GM12878 (cell line): ENCODE data around the gene CARMIL3. TPM values are rescaled to one million over a fixed set of nuclear protein-coding genes. Genes with fewer than 3 reads are reported as not detected.

ENCODE experiments used
- ATAC-seq: fragments of 200-7000 bp; cut with Tn5 transposase; 3 replicates; pipeline ENCODE4 v1.9.1; 2020; ENCODE audit warnings: mild to moderate bottlenecking, moderate library complexity
- BruUV-seq: library from RNA; stranded (reverse); fragments of 400-500 nt; replicated peaks from 2 replicates; lab custom pipeline; 2021; lab: Mats Ljungman, UMichigan
- CTCF ChIA-PET: fragments of 300-600 bp; sonication (Branson Sonifier 250); formaldehyde crosslinking; extraction: SDS; loops from one replicate; lab custom pipeline; 2021; ENCODE audit warnings: inconsistent platforms; lab: Yijun Ruan, JAX
- POLR2A ChIA-PET: fragments of 350-600 bp; formaldehyde crosslinking; extraction: SDS; loops from one replicate; lab custom pipeline; 2021; ENCODE audit warnings: inconsistent platforms; lab: Charles Lee
- RAD21 ChIA-PET: fragments of 300-600 bp; sonication (Branson Sonifier 250); formaldehyde crosslinking; loops from one replicate; lab custom pipeline; 2023; ENCODE audit warnings: antibody characterized with exemption; ENCODE audit not compliant: unreplicated experiment; lab: Charles Lee
- SMC1A ChIA-PET: fragments of 300-600 bp; sonication (Branson Sonifier 250); formaldehyde crosslinking; loops from one replicate; lab custom pipeline; 2023; ENCODE audit not compliant: unreplicated experiment, uncharacterized antibody; lab: Charles Lee
- DNase-seq: peaks from one replicate; pipeline ENCODE4 v3.0.0-alpha.2; 2011; ENCODE audit warnings: low read depth, low spot score
- FAIRE-seq: peaks from 3 replicates; lab custom pipeline; 2011; peaks lifted over from hg19 to GRCh38; lab: Jason Lieb, UNC
- H2AFZ ChIP-seq: 2 replicates; pipeline ENCODE4 v1.6.0; 2011; ENCODE audit warnings: low read depth, low read length, control low read depth; ENCODE audit not compliant: control insufficient read depth
- H3K27ac ChIP-seq: 2 replicates; pipeline ENCODE4 v1.5.1; 2011; ENCODE audit warnings: control low read depth; ENCODE audit not compliant: control insufficient read depth, insufficient read depth
- H3K27me3 ChIP-seq, 2 experiments: replicated peaks in 1 of 2; 2 replicates each; pipeline versions ENCODE4 v1.6.0 to v1.6.1; 2011; ENCODE audit warnings: low read length in 1 of 2; ENCODE audit not compliant: control insufficient read depth in 2 of 2, insufficient read depth in 2 of 2
- H3K36me3 ChIP-seq, 2 experiments: 2 replicates each; pipeline ENCODE4 v1.5.1; 2011; ENCODE audit warnings: low read length in 1 of 2; ENCODE audit not compliant: control insufficient read depth in 2 of 2, insufficient read depth in 2 of 2
- H3K4me1 ChIP-seq: 2 replicates; pipeline ENCODE4 v1.6.1; 2011; ENCODE audit warnings: mild to moderate bottlenecking, low read length, moderate library complexity, mixed read lengths; ENCODE audit not compliant: control insufficient read depth, insufficient read depth
- H3K4me2 ChIP-seq: 2 replicates; pipeline ENCODE4 v1.6.0; 2011; ENCODE audit warnings: control low read depth; ENCODE audit not compliant: control insufficient read depth, insufficient read depth
- H3K4me3 ChIP-seq: fragments of 200-600 bp; sonication (generic); 2 replicates; pipeline ENCODE4 v1.5.1; 2016
- H3K79me2 ChIP-seq: 2 replicates; pipeline ENCODE4 v1.6.0; 2011; ENCODE audit warnings: low read length; ENCODE audit not compliant: control insufficient read depth, insufficient read depth
- H3K9ac ChIP-seq: 2 replicates; pipeline ENCODE4 v1.8.0; 2011; ENCODE audit warnings: low read length, control low read depth, mixed read lengths; ENCODE audit not compliant: control insufficient read depth, insufficient read depth
- H3K9me3 ChIP-seq: replicated peaks from 3 replicates; pipeline ENCODE4 v1.5.1; 2011; ENCODE audit warnings: mild to moderate bottlenecking, low read length; ENCODE audit not compliant: control insufficient read depth, insufficient read depth
- H4K20me1 ChIP-seq: 2 replicates; pipeline ENCODE4 v1.6.0; 2011; ENCODE audit not compliant: control insufficient read depth, insufficient read depth
- IRF4 ChIP-seq: IDR thresholded peaks from 2 replicates; pipeline ENCODE4 v1.6.1; 2011; ENCODE audit warnings: low read depth, low read length
- MEF2A ChIP-seq: IDR thresholded peaks from 2 replicates; pipeline ENCODE4 v1.6.1; 2011; ENCODE audit warnings: low read depth, mild to moderate bottlenecking, low read length, moderate library complexity; ENCODE audit not compliant: insufficient read depth
- MTA2 ChIP-seq: fragments of 450-650 bp; IDR thresholded peaks from 2 replicates; pipeline ENCODE4 v1.6.1; 2016; ENCODE audit warnings: low read depth, mild to moderate bottlenecking, moderate library complexity
- MYB ChIP-seq: fragments of 150-350 bp; IDR thresholded peaks from 2 replicates; pipeline ENCODE4 v1.6.1; 2014; ENCODE audit warnings: mild to moderate bottlenecking, low read depth, low read length, borderline replicate concordance
- NFXL1 ChIP-seq: fragments of 450-650 bp; IDR thresholded peaks from 2 replicates; pipeline ENCODE4 v1.6.1; 2017; ENCODE audit warnings: antibody characterized with exemption, mild to moderate bottlenecking, borderline replicate concordance
- SP1 ChIP-seq: IDR thresholded peaks from one replicate; pipeline ENCODE4 v1.6.1; 2011; ENCODE audit warnings: low read depth, low read length
- SREBF1 ChIP-seq: IDR thresholded peaks from 2 replicates; pipeline ENCODE4 v1.6.1; 2012; ENCODE audit warnings: mild to moderate bottlenecking, low read length
- TBL1XR1 ChIP-seq: IDR thresholded peaks from 2 replicates; pipeline ENCODE4 v1.6.1; 2012; ENCODE audit warnings: low read depth, low read length, improper control_type of control experiment
- TCF7 ChIP-seq: IDR thresholded peaks from 2 replicates; pipeline ENCODE4 v1.6.1; 2014; ENCODE audit warnings: antibody characterized with exemption, borderline replicate concordance
- ZBED1 ChIP-seq: IDR thresholded peaks from 2 replicates; pipeline ENCODE4 v1.6.1; 2016; ENCODE audit warnings: borderline replicate concordance
- ZNF384 ChIP-seq: IDR thresholded peaks from 2 replicates; pipeline ENCODE4 v1.6.1; 2012; ENCODE audit warnings: low read depth, mild to moderate bottlenecking, low read length, improper control_type of control experiment, borderline replicate concordance
- WGBS: methylation state at CpG from one replicate; pipeline ENCODE4 v1.1.6; 2016; ENCODE audit warnings: low lambda C conversion rate; ENCODE audit not compliant: insufficient replicate concordance, insufficient coverage; ENCODE audit errors: missing lambda C conversion rate; 5-methylcytosine and 5-hydroxymethylcytosine counted together
- in situ Hi-C: fragments of 300-500 bp; cut with MboI; formaldehyde crosslinking; loops from 9 replicates; pipeline ENCODE4 v1.14.3; 2018; ENCODE audit warnings: mixed read lengths
- intact Hi-C: fragments of 100-400 bp; cut with micrococcal nuclease; formaldehyde crosslinking; loops from one replicate; pipeline ENCODE4 v1.14.2; 2022; ENCODE audit not compliant: unreplicated experiment
- polyA plus RNA-seq, 11 experiments: library from polyadenylated mRNA; depleted of rRNA in 4 of 11; unstranded in 6 of 11; stranded (reverse) in 5 of 11; fragments of >200 nt; fragmentation: Nextera tagmentation in 4 of 11; fragmentation: Illumina TruSeq in 1 of 11; extraction: Ambion mirVana in 4 of 11; extraction: Trizol in 1 of 11; gene quantifications; 1 replicate in 1 of 11; 2 replicates in 10 of 11; pipeline versions ENCODE4 v1.2.1 to v1.2.3, GENCODE V29; 2011 to 2016; ENCODE audit warnings: inconsistent platforms in 2 of 11, missing spikeins in 2 of 11, low read depth in 1 of 11
- total RNA-seq, 4 experiments: library from RNA; depleted of rRNA in 3 of 4; stranded (reverse); fragments of >200 nt in 3 of 4; fragmentation: Illumina TruSeq in 1 of 4; extraction: Trizol in 1 of 4; gene quantifications; 2 replicates each; pipeline versions ENCODE4 v1.2.1 to v1.2.3, GENCODE V29; 2013 to 2021
- TF ChIP-seq, protein P1 (sequence below): fragments of 450-650 bp; IDR thresholded peaks from 2 replicates; pipeline ENCODE4 v1.6.1; 2017; ENCODE audit warnings: mild to moderate bottlenecking, low read depth, inconsistent platforms; ENCODE audit not compliant: poor library complexity, severe bottlenecking

CARMIL3 gene
- total and polyA plus RNA-seq, 10 of the 15 experiments (the other 5 are each of a cell fraction or from before 2014, with no cell fraction given), result 0.09 to 0.32 (median 0.25) TPM; not detected in 3

DNA sequence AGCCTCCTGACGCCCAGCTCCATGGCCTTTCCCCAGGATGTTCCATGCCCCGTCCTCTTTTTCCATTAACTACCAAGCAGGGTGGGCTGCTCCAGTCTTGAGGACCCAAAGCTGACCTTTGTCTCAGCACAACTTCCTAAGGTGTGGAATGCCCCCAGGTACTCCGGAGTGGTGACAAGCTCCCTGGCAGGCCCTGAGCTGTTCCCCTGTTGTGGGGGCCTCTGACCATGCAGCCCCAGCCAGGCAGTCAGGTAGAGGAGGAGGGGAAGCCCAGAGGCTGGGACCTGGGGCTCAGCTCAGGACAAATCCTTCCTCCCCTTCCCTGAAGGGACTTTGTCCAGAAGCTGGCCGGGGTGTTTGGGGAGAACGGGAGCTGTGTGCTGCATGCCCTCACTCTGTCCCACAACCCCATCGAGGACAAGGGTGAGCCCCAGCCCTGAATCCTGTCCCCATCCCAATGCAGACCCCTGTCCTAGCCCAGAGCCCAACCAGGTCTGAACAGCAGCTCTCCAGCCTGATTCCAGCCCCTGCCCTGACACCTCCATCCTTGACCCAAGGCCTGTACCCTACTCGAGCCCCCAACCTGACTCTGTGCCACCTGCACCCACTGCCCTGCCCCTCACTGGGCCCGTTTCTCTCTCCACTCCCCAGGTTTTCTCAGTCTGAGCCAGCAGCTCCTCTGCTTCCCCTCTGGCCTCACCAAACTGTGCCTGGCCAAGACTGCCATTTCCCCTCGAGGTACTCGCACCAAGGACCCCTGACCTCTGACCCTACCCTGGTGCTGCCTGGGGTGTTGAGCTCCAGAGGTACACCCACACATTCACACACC, 4.4 kb downstream of the CARMIL3 start:
- intact Hi-C loops, result no loop called here
- no peak for FAIRE-seq
- DNase-seq, result no peak
- SMC1A ChIA-PET, result interaction anchor here (1.2 to 4.3 kb wide), 3 partner anchors 35 to 52 kb away, joined by 3 to 122 read pairs (median 78); partner anchors contain the start of gene PCK2
- H4K20me1 ChIP-seq, result no peaks in the 10 kb centered on the region
- H3K27ac ChIP-seq, result no peak overlapping the region
- H3K27me3 ChIP-seq, result peaks cover 0 to 3% of the 10 kb centered on the region in 2 experiments; a peak in 1 of 4 replicates
- in situ Hi-C loops, result loop anchor here (5.0 kb wide), 1 partner anchor 36 kb away; the partner anchor contains the start of gene PCK2
- TF ChIP-seq TBL1XR1 (no peak), NFXL1 (no peak), ZNF384 (no peak), SREBF1 (no peak), SP1 (no peak), MYB (no peak), ZBED1 (no peak), MTA2 (no peak), TCF7 (no peak), IRF4 (no peak), MEF2A (no peak)
- TF ChIP-seq, protein P1, sequence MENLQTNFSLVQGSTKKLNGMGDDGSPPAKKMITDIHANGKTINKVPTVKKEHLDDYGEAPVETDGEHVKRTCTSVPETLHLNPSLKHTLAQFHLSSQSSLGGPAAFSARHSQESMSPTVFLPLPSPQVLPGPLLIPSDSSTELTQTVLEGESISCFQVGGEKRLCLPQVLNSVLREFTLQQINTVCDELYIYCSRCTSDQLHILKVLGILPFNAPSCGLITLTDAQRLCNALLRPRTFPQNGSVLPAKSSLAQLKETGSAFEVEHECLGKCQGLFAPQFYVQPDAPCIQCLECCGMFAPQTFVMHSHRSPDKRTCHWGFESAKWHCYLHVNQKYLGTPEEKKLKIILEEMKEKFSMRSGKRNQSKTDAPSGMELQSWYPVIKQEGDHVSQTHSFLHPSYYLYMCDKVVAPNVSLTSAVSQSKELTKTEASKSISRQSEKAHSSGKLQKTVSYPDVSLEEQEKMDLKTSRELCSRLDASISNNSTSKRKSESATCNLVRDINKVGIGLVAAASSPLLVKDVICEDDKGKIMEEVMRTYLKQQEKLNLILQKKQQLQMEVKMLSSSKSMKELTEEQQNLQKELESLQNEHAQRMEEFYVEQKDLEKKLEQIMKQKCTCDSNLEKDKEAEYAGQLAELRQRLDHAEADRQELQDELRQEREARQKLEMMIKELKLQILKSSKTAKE, result no peak
- 26% methylated on average over 10 of the region's 10 CpGs for whole genome bisulfite sequencing
- BruUV-seq, result no TSS peak
- no peak overlapping the region for H3K9ac ChIP-seq
- H3K36me3 ChIP-seq, result no peaks in the 10 kb centered on the region
- H2AFZ ChIP-seq, result no peak overlapping the region
- peaks cover 14% of the 10 kb centered on the region for H3K4me1 ChIP-seq
- H3K9me3 ChIP-seq, result no peaks in the 10 kb centered on the region
- no peak overlapping the region for H3K4me3 ChIP-seq
- RAD21 ChIA-PET, result interaction anchor here (0.7 to 7.2 kb wide), 4 partner anchors 14 to 52 kb away, joined by 3 to 140 read pairs (median 80); partner anchors contain the start of gene PCK2
- POLR2A ChIA-PET, result interaction anchor here (2.6 kb wide), 1 partner anchor 38 kb away, joined by 18 read pairs; the partner anchor contains the start of gene PCK2
- CTCF ChIA-PET, result interaction anchor here (0.8 to 6.3 kb wide), 8 partner anchors 10 to 254 kb away, joined by 3 to 197 read pairs (median 4); partner anchors contain the start of genes DCAF11, NRL and PCK2
- H3K4me2 ChIP-seq, result no peak overlapping the region
- no peaks in the 10 kb centered on the region for H3K79me2 ChIP-seq
- no peak for ATAC-seq
